Measurements from ENCODE around the gene RBM19.

GRCh38 chr12:113980537-113981337, 14.6 kb upstream of the RBM19 start:
- TF ChIP-seq FOXA1 (IDR thresholded peaks at IDR 0.05) = no peak
- peak; percentile 98 to 99 for TF ChIP-seq RAD21 (IDR thresholded peaks at IDR 0.05)
- peak; percentile 98 for TF ChIP-seq CTCF (IDR thresholded peaks at IDR 0.05; ENCODE audit: low read depth, low read length, missing input control)
- TF ChIP-seq NR2F2 (IDR thresholded peaks at IDR 0.05) = no peak
- no peak for TF ChIP-seq ZBTB33 (IDR thresholded peaks at IDR 0.05)
- TF ChIP-seq YY1 (IDR thresholded peaks at IDR 0.05) = no peak
- TF ChIP-seq TAF1 (conservative IDR thresholded peaks at IDR 0.05) = no peak
